Transverse colon (tissue), 3 donors: ENCODE data around the gene VWA3A.

ENCODE experiments used
- CTCF ChIP-seq, 5 experiments: fragments of 200-600 bp in 3 of 5; fragments of 450-650 bp in 2 of 5; sonication (generic) in 3 of 5; IDR thresholded peaks; 1 replicate in 2 of 5; 2 replicates in 3 of 5; pipeline ENCODE4 v1.5.1; 2016 to 2017; ENCODE audit warnings: antibody characterized with exemption in 5 of 5, inconsistent platforms in 3 of 5, mild to moderate bottlenecking in 2 of 5, moderate library complexity in 1 of 5
- EP300 ChIP-seq: sonication (generic); formaldehyde crosslinking; IDR thresholded peaks from one replicate; pipeline ENCODE4 v1.6.1; 2017; ENCODE audit warnings: antibody characterized with exemption, low read depth
- POLR2A ChIP-seq: fragments of 450-650 bp; IDR thresholded peaks from one replicate; pipeline ENCODE4 v1.6.1; 2016; ENCODE audit warnings: antibody characterized with exemption, mild to moderate bottlenecking, moderate library complexity

- no peak for TF ChIP-seq EP300
- TF ChIP-seq CTCF (IDR thresholded peaks at IDR 0.05): no peak
- no peak for TF ChIP-seq POLR2A
These were observed 5.9 kb upstream of the VWA3A start for GRCh38 chr16:22086440-22086839.
